Measurements from ENCODE around the gene SLC13A4. TPM values are rescaled to one million over a fixed set of nuclear protein-coding genes. Genes with fewer than 3 reads are reported as not detected.

The SLC13A4 gene
- total and polyA plus RNA-seq, 2 donors (not counting 3 experiments of a cell fraction or from before 2014, with no cell fraction given), result not detected

DNA sequence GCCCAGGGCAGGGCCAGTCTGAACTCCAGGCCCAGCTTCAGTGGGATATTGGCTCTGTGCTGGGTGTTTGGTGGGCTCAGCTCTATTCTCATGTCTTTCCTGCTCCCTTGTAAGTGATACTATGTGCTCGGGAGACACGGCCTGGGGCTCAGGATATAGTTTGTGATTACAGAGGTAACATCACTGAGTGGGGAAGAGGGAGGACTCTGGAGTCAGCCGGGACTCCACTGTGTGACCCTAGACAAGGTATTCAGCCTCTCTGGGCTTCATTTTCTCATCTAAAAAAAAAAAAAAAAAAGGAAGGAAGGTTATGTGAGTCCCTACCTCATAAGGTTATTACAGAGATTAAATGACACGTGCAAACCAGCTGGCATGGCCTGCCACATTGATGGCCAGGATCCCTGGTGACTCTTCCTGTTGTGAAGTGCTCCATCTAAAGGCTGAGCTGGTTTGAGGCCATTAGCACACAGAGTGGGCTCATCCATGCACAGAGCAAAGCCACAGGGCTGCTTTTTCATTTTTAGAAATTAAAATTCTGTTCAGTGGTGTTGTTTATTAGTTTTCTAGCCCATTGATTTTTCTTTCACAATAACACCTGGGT is 15.7 kb downstream of the SLC13A4 start:
- peak overlapping the region; percentile 50 for H3K4me2 ChIP-seq (ENCODE audit: insufficient read depth, low read length)
- H3K27me3 ChIP-seq (ENCODE audit: control insufficient read depth in 2 of 2, insufficient read depth in 2 of 2, low read length in 2 of 2), result no peaks in the 10 kb centered on the region
- H3K4me1 ChIP-seq (ENCODE audit: control insufficient read depth, extremely low read depth, insufficient read depth, low read length), result peaks cover 20% of the 10 kb centered on the region
- BruUV-seq (replicated peaks), result no TSS peak
- H3K9ac ChIP-seq (replicated peaks; ENCODE audit: extremely low read depth, insufficient read depth, low read length), result no peak overlapping the region
- H3K36me3 ChIP-seq (ENCODE audit: control insufficient read depth in 2 of 2, extremely low read depth in 1 of 2, insufficient read depth in 2 of 2, low read length in 2 of 2), result no peaks in the 10 kb centered on the region
- ChIA-PET POLR2A (no interaction called here), CTCF (interaction anchor here (0.6 to 3.7 kb wide), 9 partner anchors 10 to 195 kb away, joined by 3 to 14 read pairs (median 3); no protein-coding TSS in a partner anchor)
- no peaks in the 10 kb centered on the region for H4K20me1 ChIP-seq (replicated peaks; ENCODE audit: control insufficient read depth, extremely low read depth, insufficient read depth, low read length)
- H3K27ac ChIP-seq (ENCODE audit: insufficient read depth, low read depth, low read length), result peak overlapping the region; percentile 27
- DNase-seq (ENCODE audit: low read depth, low spot score), result no peak
- TF ChIP-seq EZH2 (IDR thresholded peaks at IDR 0.05; ENCODE audit: borderline replicate concordance, low read depth, low read length, severe bottlenecking) (no peak), JUN (IDR thresholded peaks at IDR 0.05; ENCODE audit: borderline replicate concordance, insufficient read depth, insufficient read length, low read depth) (no peak), POLR2AphosphoS5 (IDR thresholded peaks at IDR 0.05; ENCODE audit: insufficient read depth, low read depth, low read length) (no peak), FOS (IDR thresholded peaks at IDR 0.05; ENCODE audit: borderline replicate concordance, insufficient read depth, low read length) (no peak), MYC (IDR thresholded peaks at IDR 0.05; ENCODE audit: low read depth, low read length) (no peak), GATA2 (IDR thresholded peaks at IDR 0.05; ENCODE audit: insufficient read depth, insufficient read length, low read depth, low read length) (no peak), POLR2A (IDR thresholded peaks at IDR 0.05; ENCODE audit: low read depth, low read length) (no peak)
- TF ChIP-seq, protein P1, sequence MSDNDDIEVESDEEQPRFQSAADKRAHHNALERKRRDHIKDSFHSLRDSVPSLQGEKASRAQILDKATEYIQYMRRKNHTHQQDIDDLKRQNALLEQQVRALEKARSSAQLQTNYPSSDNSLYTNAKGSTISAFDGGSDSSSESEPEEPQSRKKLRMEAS (IDR thresholded peaks at IDR 0.05; ENCODE audit: insufficient read depth, insufficient read length), result no peak
- TF ChIP-seq, protein P2, sequence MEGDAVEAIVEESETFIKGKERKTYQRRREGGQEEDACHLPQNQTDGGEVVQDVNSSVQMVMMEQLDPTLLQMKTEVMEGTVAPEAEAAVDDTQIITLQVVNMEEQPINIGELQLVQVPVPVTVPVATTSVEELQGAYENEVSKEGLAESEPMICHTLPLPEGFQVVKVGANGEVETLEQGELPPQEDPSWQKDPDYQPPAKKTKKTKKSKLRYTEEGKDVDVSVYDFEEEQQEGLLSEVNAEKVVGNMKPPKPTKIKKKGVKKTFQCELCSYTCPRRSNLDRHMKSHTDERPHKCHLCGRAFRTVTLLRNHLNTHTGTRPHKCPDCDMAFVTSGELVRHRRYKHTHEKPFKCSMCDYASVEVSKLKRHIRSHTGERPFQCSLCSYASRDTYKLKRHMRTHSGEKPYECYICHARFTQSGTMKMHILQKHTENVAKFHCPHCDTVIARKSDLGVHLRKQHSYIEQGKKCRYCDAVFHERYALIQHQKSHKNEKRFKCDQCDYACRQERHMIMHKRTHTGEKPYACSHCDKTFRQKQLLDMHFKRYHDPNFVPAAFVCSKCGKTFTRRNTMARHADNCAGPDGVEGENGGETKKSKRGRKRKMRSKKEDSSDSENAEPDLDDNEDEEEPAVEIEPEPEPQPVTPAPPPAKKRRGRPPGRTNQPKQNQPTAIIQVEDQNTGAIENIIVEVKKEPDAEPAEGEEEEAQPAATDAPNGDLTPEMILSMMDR (IDR thresholded peaks at IDR 0.05; ENCODE audit: extremely low read depth in 1 of 2, insufficient read depth in 1 of 2, low read depth in 1 of 2, low read length in 2 of 2), result no peak
- dilution Hi-C loops (cut with MboI; ENCODE audit: extremely low pct_ligation_motif_present, low sequenced_read_pairs) (no loop called here), intact Hi-C loops (cut with micrococcal nuclease) (loop anchor here (1.0 to 5.0 kb wide), 3 partner anchors 35 to 85 kb away; partner anchors contain the start of gene FAM180A)
- H2AFZ ChIP-seq (ENCODE audit: low read depth, low read length), result peak overlapping the region; percentile 90
- no peaks in the 10 kb centered on the region for H3K9me3 ChIP-seq (replicated peaks; ENCODE audit: control insufficient read depth, insufficient read depth, low read length)
- H3K9me1 ChIP-seq (replicated peaks; ENCODE audit: control insufficient read depth, extremely low read depth, insufficient read depth, low read length), result no peaks in the 10 kb centered on the region
- FAIRE-seq, result no peak
- H3K4me3 ChIP-seq (replicated peaks in 1 of 3; ENCODE audit: insufficient read depth in 1 of 3, low read depth in 1 of 3, low read length in 3 of 3), result no peak overlapping the region
- no peaks in the 10 kb centered on the region for H3K79me2 ChIP-seq (ENCODE audit: control insufficient read depth, insufficient read depth, low read length)
